HG03565 (cell line): ENCODE results near the gene SGCE.

Source experiments
- ATAC-seq: cut with Tn5 transposase; IDR thresholded peaks from one replicate; pipeline ENCODE4 v1.9.1; 2021; ENCODE audit warnings: mild to moderate bottlenecking, moderate library complexity; ENCODE audit not compliant: unreplicated experiment

Gene SGCE

GRCh38 chr7:94662548-94662947 lies 6.6 kb upstream of the SGCE start:
- no peak for ATAC-seq

GRCh38 chr7:94660006-94660405 lies 4.1 kb upstream of the SGCE start:
- no peak for ATAC-seq

- ATAC-seq = no peak
These were observed 2.9 kb upstream of the SGCE start for GRCh38 chr7:94658826-94659225.

GRCh38 chr7:94657771-94658693 lies 2.1 kb upstream of the SGCE start:
- peak; percentile 78 for ATAC-seq

GRCh38 chr7:94656925-94657731 lies 1.2 kb upstream of the SGCE start:
- no peak for ATAC-seq

- ATAC-seq = no peak
These were observed 658 bp upstream of the SGCE start for GRCh38 chr7:94656658-94656924.

GRCh38 chr7:94655126-94655847 lies 646 bp downstream of the SGCE start:
- no peak for ATAC-seq

GRCh38 chr7:94654783-94655125 lies 1.2 kb downstream of the SGCE start:
- ATAC-seq = no peak

GRCh38 chr7:94650147-94651051 lies 5.5 kb downstream of the SGCE start:
- no peak for ATAC-seq

GRCh38 chr7:94649450-94649849 lies 6.5 kb downstream of the SGCE start:
- ATAC-seq = peak; percentile 87

GRCh38 chr7:94648731-94649130 lies 7.2 kb downstream of the SGCE start:
- no peak for ATAC-seq

- no peak for ATAC-seq
These were observed 8.6 kb downstream of the SGCE start for GRCh38 chr7:94647295-94647694.

GRCh38 chr7:94643771-94644545 lies 12.0 kb downstream of the SGCE start:
- ATAC-seq = no peak

- ATAC-seq = no peak
These were observed 12.9 kb downstream of the SGCE start for GRCh38 chr7:94642838-94643653.

GRCh38 chr7:94639384-94639783 lies 16.5 kb downstream of the SGCE start:
- ATAC-seq = no peak

- ATAC-seq = no peak
These were observed 20.2 kb downstream of the SGCE start for GRCh38 chr7:94635687-94636086.

GRCh38 chr7:94634502-94634901 lies 21.4 kb downstream of the SGCE start:
- ATAC-seq = no peak

GRCh38 chr7:94633687-94634086 lies 22.2 kb downstream of the SGCE start:
- ATAC-seq = no peak

- no peak for ATAC-seq
These were observed 23.0 kb downstream of the SGCE start for GRCh38 chr7:94633014-94633341.
